SH-SY5Y (cell line): ENCODE measurements around the gene ARHGDIA.

Experiments
- GATA2 ChIP-seq: IDR thresholded peaks from 2 replicates; pipeline ENCODE4 v1.6.1; 2011; ENCODE audit warnings: mild to moderate bottlenecking, low read depth, low read length
- GATA3 ChIP-seq: IDR thresholded peaks from 2 replicates; pipeline ENCODE4 v1.6.1; 2011; ENCODE audit warnings: low read depth, mild to moderate bottlenecking, low read length, moderate library complexity

The ARHGDIA gene

DNA sequence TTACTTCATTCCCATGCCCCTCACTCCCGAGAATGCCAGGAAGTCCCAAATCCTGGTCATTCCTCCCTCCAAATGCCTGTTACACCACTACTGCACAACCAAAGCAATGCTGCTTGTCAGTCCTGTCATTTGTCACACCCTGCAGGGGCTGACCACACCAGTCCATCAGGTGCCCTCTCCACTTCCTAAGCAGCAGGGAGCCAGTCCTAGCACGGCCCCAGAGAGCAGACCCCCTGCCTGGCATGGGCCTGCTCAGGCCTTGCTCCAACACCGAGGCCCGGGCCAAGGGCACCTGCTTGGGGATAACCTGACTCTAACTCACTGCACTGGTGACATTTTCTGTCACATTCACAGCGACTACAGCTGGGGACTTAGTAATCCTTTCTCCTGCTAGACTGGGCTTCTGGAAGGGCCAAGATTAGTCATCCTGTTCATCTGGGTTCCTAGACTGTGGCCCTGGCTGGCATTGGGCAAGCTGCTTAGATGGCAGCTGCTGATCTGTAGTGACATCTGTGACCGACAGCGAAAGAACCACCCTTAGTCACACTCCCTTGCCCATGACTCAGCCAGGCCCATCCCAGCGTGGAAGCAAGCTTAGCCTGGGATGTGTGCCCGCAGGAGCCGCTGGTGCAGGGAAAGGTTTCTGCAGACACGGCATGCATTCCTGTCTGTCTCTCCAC lies 14.9 kb upstream of the ARHGDIA start:
- TF ChIP-seq GATA2 (no peak), GATA3 (no peak)

DNA sequence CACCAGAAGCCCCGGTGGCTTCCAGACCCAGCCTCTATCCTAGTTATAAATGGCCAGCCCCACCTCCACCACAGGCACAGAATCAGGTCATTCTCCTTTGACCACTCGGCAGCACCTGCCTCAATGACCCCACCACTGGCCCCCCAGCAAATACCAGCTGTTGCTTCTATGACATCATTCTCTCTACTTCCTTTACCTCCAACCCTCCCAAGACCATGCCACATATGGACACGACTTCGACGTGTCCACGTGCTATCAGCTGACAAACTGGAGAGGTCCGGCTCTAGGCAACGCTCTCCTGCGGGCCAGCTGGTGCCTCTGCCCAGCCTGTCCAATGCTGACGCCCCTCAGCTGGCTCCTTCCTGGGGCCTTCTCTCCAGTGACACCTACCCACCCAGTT lies 14.3 kb upstream of the ARHGDIA start:
- TF ChIP-seq GATA3 = no peak
- no peak for TF ChIP-seq GATA2

- TF ChIP-seq GATA3 (no peak), GATA2 (no peak)
Measured at GRCh38 chr17:81884968-81885367, 13.8 kb upstream of the ARHGDIA start.

DNA sequence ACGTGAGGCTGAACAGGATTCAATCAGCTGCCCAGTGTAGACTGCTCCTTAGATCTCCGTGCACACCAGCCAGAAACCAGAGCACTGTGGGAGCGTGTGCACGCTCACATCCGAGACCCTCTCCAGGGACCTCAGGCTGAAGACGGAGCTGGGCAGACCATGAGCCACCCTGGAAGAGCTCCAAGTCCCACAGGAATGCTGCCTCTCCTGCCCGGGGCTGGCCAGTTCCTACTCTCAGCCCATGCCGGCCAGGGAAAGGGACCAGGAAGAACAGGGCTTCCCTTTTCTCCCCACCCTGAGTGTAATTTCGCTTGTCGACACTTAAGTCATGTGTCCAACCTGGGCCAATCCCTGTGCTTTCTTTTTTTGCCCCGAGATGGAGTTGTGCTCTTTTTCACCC lies 13.4 kb upstream of the ARHGDIA start:
- TF ChIP-seq GATA2 (no peak), GATA3 (no peak)

GRCh38 chr17:81879121-81879520 lies 8.0 kb upstream of the ARHGDIA start:
- TF ChIP-seq GATA2 = no peak
- TF ChIP-seq GATA3 = no peak

- TF ChIP-seq GATA2 (no peak), GATA3 (no peak)
Measured at GRCh38 chr17:81878294-81878693, 7.2 kb upstream of the ARHGDIA start.

GRCh38 chr17:81877569-81877968 lies 6.4 kb upstream of the ARHGDIA start:
- no peak for TF ChIP-seq GATA3
- no peak for TF ChIP-seq GATA2

- no peak; the same call in 1 of the 2 replicates for TF ChIP-seq GATA2
- TF ChIP-seq GATA3 = no peak
Measured at GRCh38 chr17:81871387-81872230, 472 bp upstream of the ARHGDIA start.

GRCh38 chr17:81870131-81870980 lies 781 bp downstream of the ARHGDIA start:
- TF ChIP-seq GATA3 = no peak
- TF ChIP-seq GATA2 = no peak

- TF ChIP-seq GATA3 = no peak
- TF ChIP-seq GATA2 = no peak
Measured at GRCh38 chr17:81869221-81870130, 1.7 kb downstream of the ARHGDIA start.

- TF ChIP-seq GATA2 = no peak
Measured at GRCh38 chr17:81868674-81869220, 2.4 kb downstream of the ARHGDIA start.

GRCh38 chr17:81867991-81868673 lies 3.0 kb downstream of the ARHGDIA start:
- TF ChIP-seq GATA2 (no peak), GATA3 (no peak)
